ENCODE data around the gene DNAH8.

GRCh38 chr6:38806271-38806670 is 91.2 kb downstream of the DNAH8 start:
- no peak for TF ChIP-seq CTCF (IDR thresholded peaks at IDR 0.05)
- no peak for TF ChIP-seq POLR2A (IDR thresholded peaks at IDR 0.05)
